ENCODE data around the gene MIPOL1. TPM values are rescaled to one million over a fixed set of nuclear protein-coding genes. Genes with fewer than 3 reads are reported as not detected.

The MIPOL1 gene
- total and polyA plus RNA-seq, 7 experiments from 2014 or later: 0.12 to 0.69 (median 0.27) TPM; not detected in 4

DNA sequence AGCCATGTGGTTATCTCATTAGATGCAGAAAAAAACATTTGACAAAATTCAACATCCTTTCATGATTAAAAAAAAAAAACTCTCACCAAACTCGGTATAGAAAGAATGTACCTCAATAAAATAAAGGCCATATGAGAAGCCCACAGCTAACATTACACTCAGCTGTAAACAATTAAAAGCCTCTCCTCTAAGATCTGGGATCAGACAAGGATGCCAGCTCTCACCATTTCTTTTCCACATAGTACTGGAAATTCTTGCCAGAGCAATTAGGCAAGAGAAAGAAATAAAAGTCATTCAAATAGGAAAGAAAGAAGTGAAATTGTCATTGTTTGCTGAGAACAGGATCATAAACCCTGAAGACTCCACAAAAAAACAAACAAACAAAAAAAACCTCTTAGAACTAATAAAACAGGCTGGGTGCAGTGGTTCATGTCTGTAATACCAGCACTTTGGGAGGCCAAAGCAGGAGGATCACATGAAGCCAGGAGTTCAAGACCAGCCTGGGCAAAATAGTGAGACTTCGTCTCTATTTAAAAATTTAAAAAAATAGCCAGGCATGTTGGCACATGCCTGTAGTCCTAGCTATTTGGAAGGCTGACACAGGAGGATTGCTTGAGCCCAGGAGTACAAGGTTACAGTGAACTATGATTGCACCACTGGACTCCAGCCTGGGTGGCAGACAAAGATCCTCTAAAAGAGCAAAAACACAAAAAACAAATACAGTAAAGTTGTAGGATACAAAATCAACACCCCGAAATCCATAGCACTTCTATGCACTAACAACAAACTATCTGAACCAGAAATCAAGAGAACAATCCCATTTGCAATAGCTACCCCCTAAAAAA is 282.9 kb downstream of the MIPOL1 start:
- Mint-ChIP-seq H3K4me3 (no peak overlapping the region), H3K27ac (no peak overlapping the region), H3K27me3 (no peaks in the 10 kb centered on the region), H3K9me3 (peaks cover 2 to 48% (median 12%) of the 10 kb centered on the region in 11 donors), H3K36me3 (no peaks in the 10 kb centered on the region), H3K4me1 (no peaks in the 10 kb centered on the region)
- Histone ChIP-seq H3K36me3 (ENCODE audit: control insufficient read depth in 2 of 3, insufficient read depth in 3 of 3, low read length in 3 of 3) (no peaks in the 10 kb centered on the region), H3K27ac (ENCODE audit: low read depth, low read length) (no peak overlapping the region), H3K9me3 (ENCODE audit: control insufficient read depth in 2 of 3, low read length in 3 of 3) (no peaks in the 10 kb centered on the region), H3K4me1 (ENCODE audit: control insufficient read depth in 2 of 2, insufficient read depth in 2 of 2, low read length in 2 of 2) (no peaks in the 10 kb centered on the region), H3K4me3 (ENCODE audit: low read length) (no peak overlapping the region), H3K27me3 (ENCODE audit: control insufficient read depth in 2 of 2, insufficient read depth in 2 of 2, low read length in 2 of 2) (no peaks in the 10 kb centered on the region)
- ChIA-PET POLR2A (no interaction called here), CTCF (no interaction called here)
- intact Hi-C loops (cut with micrococcal nuclease): no loop called here
- DNase-seq: no peak
- ATAC-seq: no peak

DNA sequence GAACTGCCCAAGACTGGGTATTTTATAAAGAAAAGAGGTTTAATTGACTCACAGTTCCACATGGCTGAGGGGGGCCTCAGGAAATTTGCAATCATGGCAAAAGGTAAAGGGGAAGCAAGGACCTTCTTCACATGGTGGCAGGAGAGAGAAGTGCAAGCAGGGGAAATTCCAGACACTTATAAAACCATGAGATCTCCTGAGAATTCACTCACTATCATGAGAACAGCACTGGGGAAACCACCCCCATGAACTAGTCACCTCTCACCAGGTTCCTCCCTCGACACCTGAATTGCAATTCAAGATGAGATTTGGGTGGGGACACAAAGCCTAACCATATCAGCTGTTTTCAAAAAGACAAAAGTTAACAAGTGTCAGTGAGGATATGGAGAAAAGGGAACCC is 284.7 kb downstream of the MIPOL1 start:
- Histone ChIP-seq H3K9me3 (ENCODE audit: control insufficient read depth in 2 of 3, low read length in 3 of 3) (no peaks in the 10 kb centered on the region), H3K27ac (ENCODE audit: low read depth, low read length) (no peak overlapping the region), H3K27me3 (ENCODE audit: control insufficient read depth in 2 of 2, insufficient read depth in 2 of 2, low read length in 2 of 2) (no peaks in the 10 kb centered on the region), H3K36me3 (ENCODE audit: control insufficient read depth in 2 of 3, insufficient read depth in 3 of 3, low read length in 3 of 3) (no peaks in the 10 kb centered on the region), H3K4me3 (ENCODE audit: low read length) (no peak overlapping the region), H3K4me1 (ENCODE audit: control insufficient read depth in 2 of 2, insufficient read depth in 2 of 2, low read length in 2 of 2) (no peaks in the 10 kb centered on the region)
- Mint-ChIP-seq H3K9me3 (peaks cover 0 to 48% (median 14%) of the 10 kb centered on the region in 11 donors), H3K4me1 (no peaks in the 10 kb centered on the region), H3K36me3 (no peaks in the 10 kb centered on the region), H3K27me3 (no peaks in the 10 kb centered on the region), H3K27ac (no peak overlapping the region), H3K4me3 (no peak overlapping the region)
- intact Hi-C loops (cut with micrococcal nuclease): no loop called here
- DNase-seq (no peak), ATAC-seq (no peak)
- CTCF ChIA-PET: no interaction called here
- POLR2A ChIA-PET: no interaction called here

GRCh38 chr14:37483672-37484071 is 285.9 kb downstream of the MIPOL1 start:
- intact Hi-C loops (cut with micrococcal nuclease): no loop called here
- peaks cover 0 to 45% (median 14%) of the 10 kb centered on the region in 11 donors for H3K9me3 Mint-ChIP-seq
- H3K36me3 ChIP-seq (ENCODE audit: control insufficient read depth in 2 of 3, insufficient read depth in 3 of 3, low read length in 3 of 3): no peaks in the 10 kb centered on the region
- DNase-seq (no peak), ATAC-seq (no peak)
- H3K27ac Mint-ChIP-seq: no peak overlapping the region
- CTCF ChIA-PET: no interaction called here
- H3K4me1 Mint-ChIP-seq: no peaks in the 10 kb centered on the region
- no peaks in the 10 kb centered on the region for H3K27me3 ChIP-seq (ENCODE audit: control insufficient read depth in 2 of 2, insufficient read depth in 2 of 2, low read length in 2 of 2)
- H3K36me3 Mint-ChIP-seq: peaks cover 0 to 5% (median 0%) of the 10 kb centered on the region in 5 donors
- POLR2A ChIA-PET: no interaction called here
- H3K9me3 ChIP-seq (ENCODE audit: control insufficient read depth in 2 of 3, low read length in 3 of 3): no peaks in the 10 kb centered on the region
- no peak overlapping the region for H3K27ac ChIP-seq (ENCODE audit: low read depth, low read length)
- H3K4me3 Mint-ChIP-seq: no peak overlapping the region
- H3K4me3 ChIP-seq (ENCODE audit: low read length): no peak overlapping the region
- no peaks in the 10 kb centered on the region for H3K4me1 ChIP-seq (ENCODE audit: control insufficient read depth in 2 of 2, insufficient read depth in 2 of 2, low read length in 2 of 2)
- no peaks in the 10 kb centered on the region for H3K27me3 Mint-ChIP-seq

DNA sequence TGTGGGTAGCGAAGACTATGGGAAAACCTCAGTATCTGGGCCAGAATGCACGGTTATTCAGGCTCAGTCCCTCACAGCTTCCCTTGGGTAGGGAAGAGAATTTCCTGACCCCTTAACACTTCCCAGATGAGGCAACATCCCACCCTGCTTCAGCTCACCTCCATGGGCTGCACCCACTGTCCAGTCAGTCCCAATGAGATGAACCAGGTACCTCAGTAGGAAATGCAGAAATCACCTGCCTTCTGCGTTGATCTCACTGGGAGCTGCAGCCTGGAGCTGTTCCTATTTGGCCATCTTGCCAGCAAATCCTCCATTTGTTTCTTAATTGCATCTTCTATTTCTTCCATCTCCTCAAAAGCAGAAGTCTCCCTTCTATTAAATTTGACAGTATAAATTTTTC is 292.9 kb downstream of the MIPOL1 start:
- intact Hi-C loops (cut with micrococcal nuclease): no loop called here
- no peak for ATAC-seq
- POLR2A ChIA-PET: no interaction called here

GRCh38 chr14:37491076-37491475 is 293.3 kb downstream of the MIPOL1 start:
- ATAC-seq (no peak), DNase-seq (no peak)
- ChIA-PET CTCF (no interaction called here), POLR2A (no interaction called here)
- Histone ChIP-seq H3K27ac (ENCODE audit: low read depth, low read length) (no peak overlapping the region), H3K4me1 (ENCODE audit: control insufficient read depth in 2 of 2, insufficient read depth in 2 of 2, low read length in 2 of 2) (no peaks in the 10 kb centered on the region), H3K27me3 (ENCODE audit: control insufficient read depth in 2 of 2, insufficient read depth in 2 of 2, low read length in 2 of 2) (no peaks in the 10 kb centered on the region), H3K9me3 (ENCODE audit: control insufficient read depth in 2 of 3, low read length in 3 of 3) (no peaks in the 10 kb centered on the region), H3K36me3 (ENCODE audit: control insufficient read depth in 2 of 3, insufficient read depth in 3 of 3, low read length in 3 of 3) (no peaks in the 10 kb centered on the region), H3K4me3 (ENCODE audit: low read length) (no peak overlapping the region)
- no peak overlapping the region for H3K27ac Mint-ChIP-seq
- peaks cover 0 to 32% (median 8%) of the 10 kb centered on the region in 11 donors for H3K9me3 Mint-ChIP-seq
- peaks cover 0 to 5% (median 0%) of the 10 kb centered on the region in 5 donors for H3K36me3 Mint-ChIP-seq
- no peaks in the 10 kb centered on the region for H3K4me1 Mint-ChIP-seq
- H3K4me3 Mint-ChIP-seq: no peak overlapping the region
- H3K27me3 Mint-ChIP-seq: no peaks in the 10 kb centered on the region
- intact Hi-C loops (cut with micrococcal nuclease): no loop called here

More for the DNA sequence above, 292.9 kb downstream of the MIPOL1 start:
- no peak for DNase-seq
- no peaks in the 10 kb centered on the region for H3K27me3 ChIP-seq (ENCODE audit: control insufficient read depth in 2 of 2, insufficient read depth in 2 of 2, low read length in 2 of 2)
- H3K4me1 Mint-ChIP-seq: no peaks in the 10 kb centered on the region
- no peak overlapping the region for H3K27ac Mint-ChIP-seq
- H3K36me3 ChIP-seq (ENCODE audit: control insufficient read depth in 2 of 3, insufficient read depth in 3 of 3, low read length in 3 of 3): no peaks in the 10 kb centered on the region
- no peaks in the 10 kb centered on the region for H3K27me3 Mint-ChIP-seq
- peaks cover 0 to 32% (median 8%) of the 10 kb centered on the region in 11 donors for H3K9me3 Mint-ChIP-seq
- H3K4me3 Mint-ChIP-seq: no peak overlapping the region
- no peaks in the 10 kb centered on the region for H3K4me1 ChIP-seq (ENCODE audit: control insufficient read depth in 2 of 2, insufficient read depth in 2 of 2, low read length in 2 of 2)
- H3K27ac ChIP-seq (ENCODE audit: low read depth, low read length): no peak overlapping the region
- CTCF ChIA-PET: no interaction called here
- H3K36me3 Mint-ChIP-seq: peaks cover 0 to 5% (median 0%) of the 10 kb centered on the region in 5 donors
- H3K4me3 ChIP-seq (ENCODE audit: low read length): no peak overlapping the region
- no peaks in the 10 kb centered on the region for H3K9me3 ChIP-seq (ENCODE audit: control insufficient read depth in 2 of 3, low read length in 3 of 3)

DNA sequence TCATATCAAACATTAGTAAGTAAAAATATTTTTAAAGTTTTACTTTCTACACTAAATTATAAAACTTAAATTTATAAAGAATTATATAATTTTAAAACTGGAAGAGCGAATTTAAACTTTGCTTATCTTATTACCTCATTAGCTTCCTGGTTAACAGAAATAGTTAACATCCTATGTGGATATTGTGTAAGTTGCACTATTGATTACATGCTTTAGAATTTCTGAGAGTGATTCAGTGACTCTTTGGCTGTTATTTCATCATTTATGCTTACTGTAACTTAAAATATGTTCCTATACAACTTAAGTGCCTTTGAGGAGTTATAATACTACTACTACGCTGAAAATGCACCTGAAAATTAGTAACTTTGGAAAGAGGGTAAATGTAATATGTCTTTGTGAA is 295.9 kb downstream of the MIPOL1 start:
- Mint-ChIP-seq H3K27ac (no peak overlapping the region), H3K27me3 (no peaks in the 10 kb centered on the region), H3K4me3 (no peak overlapping the region), H3K4me1 (no peaks in the 10 kb centered on the region), H3K36me3 (no peaks in the 10 kb centered on the region), H3K9me3 (peaks cover 0 to 19% (median 4%) of the 10 kb centered on the region in 11 donors)
- POLR2A ChIA-PET: no interaction called here
- CTCF ChIA-PET: no interaction called here
- Histone ChIP-seq H3K27ac (ENCODE audit: low read depth, low read length) (no peak overlapping the region), H3K27me3 (ENCODE audit: control insufficient read depth in 2 of 2, insufficient read depth in 2 of 2, low read length in 2 of 2) (no peaks in the 10 kb centered on the region), H3K36me3 (ENCODE audit: control insufficient read depth in 2 of 3, insufficient read depth in 3 of 3, low read length in 3 of 3) (no peaks in the 10 kb centered on the region), H3K4me3 (ENCODE audit: low read length) (no peak overlapping the region), H3K9me3 (ENCODE audit: control insufficient read depth in 2 of 3, low read length in 3 of 3) (no peaks in the 10 kb centered on the region), H3K4me1 (ENCODE audit: control insufficient read depth in 2 of 2, insufficient read depth in 2 of 2, low read length in 2 of 2) (no peaks in the 10 kb centered on the region)
- DNase-seq (no peak), ATAC-seq (no peak)
- intact Hi-C loops (cut with micrococcal nuclease): no loop called here

DNA sequence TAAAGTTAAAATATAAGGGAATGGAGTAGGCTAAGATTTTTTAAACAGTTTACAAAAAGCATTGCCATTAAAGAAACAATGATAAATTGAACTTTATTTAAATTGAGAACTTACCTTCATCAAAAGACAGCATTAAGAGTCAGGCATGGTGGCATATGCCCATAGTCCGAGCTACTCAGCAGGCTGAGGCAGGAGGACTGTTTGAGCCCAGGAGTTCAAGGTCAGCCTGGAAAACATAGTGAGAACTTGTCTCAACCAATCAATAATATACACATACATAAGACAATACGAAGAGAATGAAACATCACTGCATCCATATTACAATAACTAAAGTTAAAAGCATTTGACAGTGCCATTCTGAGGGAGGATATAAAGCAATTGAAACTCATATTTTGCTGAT is 299.7 kb downstream of the MIPOL1 start:
- no peak overlapping the region for H3K4me3 ChIP-seq (ENCODE audit: low read length)
- DNase-seq (no peak), ATAC-seq (no peak)
- H3K4me1 Mint-ChIP-seq: no peaks in the 10 kb centered on the region
- H3K27ac ChIP-seq (ENCODE audit: low read depth, low read length): no peak overlapping the region
- no peaks in the 10 kb centered on the region for H3K27me3 Mint-ChIP-seq
- no peaks in the 10 kb centered on the region for H3K27me3 ChIP-seq (ENCODE audit: control insufficient read depth in 2 of 2, insufficient read depth in 2 of 2, low read length in 2 of 2)
- no peaks in the 10 kb centered on the region for H3K36me3 ChIP-seq (ENCODE audit: control insufficient read depth in 2 of 3, insufficient read depth in 3 of 3, low read length in 3 of 3)
- no peak overlapping the region for H3K4me3 Mint-ChIP-seq
- ChIA-PET POLR2A (no interaction called here), CTCF (no interaction called here)
- peaks cover 0 to 8% (median 0%) of the 10 kb centered on the region in 11 donors for H3K9me3 Mint-ChIP-seq
- intact Hi-C loops (cut with micrococcal nuclease): no loop called here
- H3K36me3 Mint-ChIP-seq: peaks cover 0 to 3% (median 0%) of the 10 kb centered on the region in 5 donors
- no peaks in the 10 kb centered on the region for H3K9me3 ChIP-seq (ENCODE audit: control insufficient read depth in 2 of 3, low read length in 3 of 3)
- H3K27ac Mint-ChIP-seq: no peak overlapping the region
- no peaks in the 10 kb centered on the region for H3K4me1 ChIP-seq (ENCODE audit: control insufficient read depth in 2 of 2, insufficient read depth in 2 of 2, low read length in 2 of 2)
